ENCODE results near the gene B3GNT5.

DNA sequence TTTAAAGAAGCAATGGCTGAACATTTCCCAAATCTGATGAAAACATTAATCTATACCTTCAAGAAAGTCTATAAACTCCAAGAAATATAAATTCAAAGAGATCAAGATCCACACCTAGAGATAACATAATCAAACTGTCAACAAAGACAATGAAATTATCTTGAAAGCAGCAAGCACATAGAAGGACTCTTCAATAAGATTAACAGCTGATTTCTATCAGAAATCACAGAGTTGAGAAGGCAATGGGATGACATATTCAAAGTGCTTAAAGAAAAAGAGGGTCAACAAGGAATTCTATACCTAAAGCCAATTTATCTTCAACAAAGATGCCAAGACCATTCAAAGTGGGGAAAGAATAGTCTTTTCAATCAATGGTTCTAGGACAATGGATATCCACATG is 49.4 kb upstream of the B3GNT5 start:
- TF ChIP-seq, protein P1, sequence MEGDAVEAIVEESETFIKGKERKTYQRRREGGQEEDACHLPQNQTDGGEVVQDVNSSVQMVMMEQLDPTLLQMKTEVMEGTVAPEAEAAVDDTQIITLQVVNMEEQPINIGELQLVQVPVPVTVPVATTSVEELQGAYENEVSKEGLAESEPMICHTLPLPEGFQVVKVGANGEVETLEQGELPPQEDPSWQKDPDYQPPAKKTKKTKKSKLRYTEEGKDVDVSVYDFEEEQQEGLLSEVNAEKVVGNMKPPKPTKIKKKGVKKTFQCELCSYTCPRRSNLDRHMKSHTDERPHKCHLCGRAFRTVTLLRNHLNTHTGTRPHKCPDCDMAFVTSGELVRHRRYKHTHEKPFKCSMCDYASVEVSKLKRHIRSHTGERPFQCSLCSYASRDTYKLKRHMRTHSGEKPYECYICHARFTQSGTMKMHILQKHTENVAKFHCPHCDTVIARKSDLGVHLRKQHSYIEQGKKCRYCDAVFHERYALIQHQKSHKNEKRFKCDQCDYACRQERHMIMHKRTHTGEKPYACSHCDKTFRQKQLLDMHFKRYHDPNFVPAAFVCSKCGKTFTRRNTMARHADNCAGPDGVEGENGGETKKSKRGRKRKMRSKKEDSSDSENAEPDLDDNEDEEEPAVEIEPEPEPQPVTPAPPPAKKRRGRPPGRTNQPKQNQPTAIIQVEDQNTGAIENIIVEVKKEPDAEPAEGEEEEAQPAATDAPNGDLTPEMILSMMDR (IDR thresholded peaks at IDR 0.05): no peak
- TF ChIP-seq POLR2A (IDR thresholded peaks at IDR 0.05): no peak

Measured in adrenal gland (tissue), 5 donors.